Cardiac muscle cell (in vitro differentiated cells and primary cell): Measurements from ENCODE around the gene USB1. TPM values are rescaled to one million over a fixed set of nuclear protein-coding genes. Genes with fewer than 3 reads are reported as not detected.
A peak's percentile ranks its signal among the peaks of the same experiment; 100 is the strongest.

Source experiments
- DNase-seq, 2 donors: peaks; one replicate each; pipeline versions ENCODE4 v3.0.0 to v3.0.0-alpha.2; 2010 to 2017; ENCODE audit warnings: low read depth in 1 of 2, low spot score in 1 of 2
- H3K27ac ChIP-seq: fragments of 200-600 bp; sonication (generic); 2 replicates; pipeline ENCODE4 v1.5.1; 2016
- H3K27me3 ChIP-seq: fragments of 200-600 bp; sonication (generic); 2 replicates; pipeline ENCODE4 v1.6.0; 2016; ENCODE audit warnings: control low read depth
- H3K36me3 ChIP-seq: fragments of 200-600 bp; sonication (generic); 2 replicates; pipeline ENCODE4 v1.5.1; 2016; ENCODE audit warnings: control low read depth
- H3K4me1 ChIP-seq: fragments of 200-600 bp; sonication (generic); 2 replicates; pipeline ENCODE4 v1.8.1; 2017; ENCODE audit warnings: low read depth, mild to moderate bottlenecking, mixed run types
- H3K4me3 ChIP-seq: fragments of 200-600 bp; sonication (generic); 2 replicates; pipeline ENCODE4 v1.5.1; 2016; ENCODE audit warnings: mild to moderate bottlenecking
- H3K9me3 ChIP-seq: fragments of 200-600 bp; sonication (generic); 2 replicates; pipeline ENCODE4 v1.5.1; 2017; ENCODE audit warnings: low read depth, mild to moderate bottlenecking, control low read depth
- CTCF ChIP-seq: IDR thresholded peaks from 2 replicates; pipeline ENCODE4 v1.5.1; 2012; ENCODE audit warnings: low read depth, mild to moderate bottlenecking, low read length
- polyA plus RNA-seq: library from polyadenylated mRNA; unstranded; fragments of >200 nt; fragmentation: Nextera tagmentation; extraction: Ambion mirVana; gene quantifications from 2 replicates; pipeline ENCODE4 v1.2.1, GENCODE V29; 2016
- total RNA-seq: library from RNA; depleted of rRNA; stranded (reverse); fragments of >200 nt; gene quantifications from 2 replicates; pipeline ENCODE4 v1.2.3, GENCODE V29; 2016

USB1 gene
- total and polyA plus RNA-seq, 2 experiments from 2014 or later: 48.3 to 60.8 TPM

- no peaks in the 10 kb centered on the region for H3K36me3 ChIP-seq
- H3K9me3 ChIP-seq: no peaks in the 10 kb centered on the region
- H3K4me3 ChIP-seq: peak overlapping the region; percentile 84
- TF ChIP-seq CTCF: no peak
- peaks cover 66% of the 10 kb centered on the region for H3K4me1 ChIP-seq
- H3K27ac ChIP-seq: peak overlapping the region; percentile 93
- peak; percentile 34 to 84 for DNase-seq
- H3K27me3 ChIP-seq: no peaks in the 10 kb centered on the region
These were observed 26.1 kb downstream of the USB1 start for GRCh38 chr16:58027161-58027915.

- Histone ChIP-seq H3K36me3 (no peaks in the 10 kb centered on the region), H3K9me3 (no peaks in the 10 kb centered on the region), H3K27me3 (no peaks in the 10 kb centered on the region), H3K27ac (peak overlapping the region; percentile 93), H3K4me1 (peaks cover 65% of the 10 kb centered on the region), H3K4me3 (peak overlapping the region; percentile 84)
- no peak for TF ChIP-seq CTCF
- no peak for DNase-seq
These were observed 26.8 kb downstream of the USB1 start for GRCh38 chr16:58027916-58028455.

- Histone ChIP-seq H3K27ac (peak overlapping the region; percentile 93), H3K4me1 (peaks cover 65% of the 10 kb centered on the region), H3K4me3 (peak overlapping the region; percentile 84), H3K9me3 (no peaks in the 10 kb centered on the region), H3K27me3 (no peaks in the 10 kb centered on the region), H3K36me3 (no peaks in the 10 kb centered on the region)
- no peak for TF ChIP-seq CTCF
- no peak for DNase-seq
These were observed 27.4 kb downstream of the USB1 start for GRCh38 chr16:58028541-58029070.

GRCh38 chr16:58029410-58029809 lies 28.2 kb downstream of the USB1 start:
- TF ChIP-seq CTCF: no peak
- Histone ChIP-seq H3K36me3 (no peaks in the 10 kb centered on the region), H3K27me3 (no peaks in the 10 kb centered on the region), H3K9me3 (no peaks in the 10 kb centered on the region), H3K27ac (peak overlapping the region; percentile 93), H3K4me1 (peaks cover 70% of the 10 kb centered on the region), H3K4me3 (no peak overlapping the region)
- no peak for DNase-seq

GRCh38 chr16:58030136-58030840 lies 29.1 kb downstream of the USB1 start:
- Histone ChIP-seq H3K4me1 (peaks cover 70% of the 10 kb centered on the region), H3K36me3 (no peaks in the 10 kb centered on the region), H3K4me3 (no peak overlapping the region), H3K9me3 (no peaks in the 10 kb centered on the region), H3K27me3 (no peaks in the 10 kb centered on the region), H3K27ac (peak overlapping the region; percentile 93)
- DNase-seq: no peak
- TF ChIP-seq CTCF: no peak
